HEK293 (cell line): ENCODE data around the gene MEOX1.
A peak's percentile ranks its signal among the peaks of the same experiment; 100 is the strongest.

Experiments
- YY1 ChIP-seq: fragments of 450-650 bp; formaldehyde crosslinking; IDR thresholded peaks from 2 replicates; pipeline ENCODE4 v1.5.1; 2018; ENCODE audit warnings: missing biosample characterization, missing genetic modification characterization
- ZNF274 ChIP-seq, 2 experiments: fragments of 200-500 bp in 1 of 2; fragments of 450-650 bp in 1 of 2; sonication (Bioruptor generic) in 1 of 2; formaldehyde crosslinking in 1 of 2; IDR thresholded peaks; 2 replicates each; pipeline versions ENCODE4 v1.5.1 to v1.6.1; 2014 to 2016; ENCODE audit warnings: borderline replicate concordance in 1 of 2, inconsistent platforms in 1 of 2, low read length in 1 of 2, missing biosample characterization in 1 of 2, missing genetic modification characterization in 1 of 2
- ZNF433 ChIP-seq: fragments of 450-650 bp; formaldehyde crosslinking; IDR thresholded peaks from 2 replicates; pipeline ENCODE4 v1.5.1; 2016; ENCODE audit warnings: missing biosample characterization, missing genetic modification characterization, low read depth
- ZNF510 ChIP-seq: fragments of 450-650 bp; formaldehyde crosslinking; IDR thresholded peaks from 2 replicates; pipeline ENCODE4 v1.5.1; 2018; ENCODE audit warnings: mild to moderate bottlenecking, missing genetic modification characterization, missing biosample characterization; ENCODE audit not compliant: insufficient replicate concordance
- ZNF549 ChIP-seq: fragments of 450-650 bp; IDR thresholded peaks from 2 replicates; pipeline ENCODE4 v1.5.1; 2018; ENCODE audit warnings: missing biosample characterization, missing genetic modification characterization, mild to moderate bottlenecking, inconsistent platforms, moderate library complexity
- ZNF585B ChIP-seq: fragments of 450-650 bp; formaldehyde crosslinking; IDR thresholded peaks from 2 replicates; pipeline ENCODE4 v1.5.1; 2016; ENCODE audit warnings: missing biosample characterization, missing genetic modification characterization
- ZSCAN4 ChIP-seq: fragments of 450-650 bp; formaldehyde crosslinking; IDR thresholded peaks from 2 replicates; pipeline ENCODE4 v1.5.1; 2017; ENCODE audit warnings: missing biosample characterization, missing genetic modification characterization
- TF ChIP-seq, protein P1 (sequence below): fragments of 450-650 bp; formaldehyde crosslinking; IDR thresholded peaks from 2 replicates; pipeline ENCODE4 v1.5.1; 2016; ENCODE audit warnings: missing biosample characterization, missing genetic modification characterization

- TF ChIP-seq, protein P1, sequence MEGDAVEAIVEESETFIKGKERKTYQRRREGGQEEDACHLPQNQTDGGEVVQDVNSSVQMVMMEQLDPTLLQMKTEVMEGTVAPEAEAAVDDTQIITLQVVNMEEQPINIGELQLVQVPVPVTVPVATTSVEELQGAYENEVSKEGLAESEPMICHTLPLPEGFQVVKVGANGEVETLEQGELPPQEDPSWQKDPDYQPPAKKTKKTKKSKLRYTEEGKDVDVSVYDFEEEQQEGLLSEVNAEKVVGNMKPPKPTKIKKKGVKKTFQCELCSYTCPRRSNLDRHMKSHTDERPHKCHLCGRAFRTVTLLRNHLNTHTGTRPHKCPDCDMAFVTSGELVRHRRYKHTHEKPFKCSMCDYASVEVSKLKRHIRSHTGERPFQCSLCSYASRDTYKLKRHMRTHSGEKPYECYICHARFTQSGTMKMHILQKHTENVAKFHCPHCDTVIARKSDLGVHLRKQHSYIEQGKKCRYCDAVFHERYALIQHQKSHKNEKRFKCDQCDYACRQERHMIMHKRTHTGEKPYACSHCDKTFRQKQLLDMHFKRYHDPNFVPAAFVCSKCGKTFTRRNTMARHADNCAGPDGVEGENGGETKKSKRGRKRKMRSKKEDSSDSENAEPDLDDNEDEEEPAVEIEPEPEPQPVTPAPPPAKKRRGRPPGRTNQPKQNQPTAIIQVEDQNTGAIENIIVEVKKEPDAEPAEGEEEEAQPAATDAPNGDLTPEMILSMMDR (tag by site-specific recombination), result no peak
- TF ChIP-seq ZNF433 (tag by site-specific recombination) (no peak), ZNF510 (tag by site-specific recombination) (no peak), ZNF274 (IDR thresholded peaks at IDR 0.05; ENCODE audit: low read length) (no peak), ZNF274 (tag by site-specific recombination; IDR thresholded peaks at IDR 0.05; ENCODE audit: borderline replicate concordance) (no peak), ZNF585B (tag by site-specific recombination) (no peak), YY1 (tag by site-specific recombination) (no peak), ZNF549 (no peak), ZSCAN4 (tag by site-specific recombination) (peak; percentile 82)
Measured at GRCh38 chr17:43616852-43617251, 44.9 kb downstream of the MEOX1 start.
